A673 (cell line): Measurements from ENCODE around the gene OSBPL6. TPM values are rescaled to one million over a fixed set of nuclear protein-coding genes. Genes with fewer than 3 reads are reported as not detected.

Experiments used
- BruUV-seq: library from RNA; stranded (reverse); fragments of 400-500 nt; replicated peaks from 2 replicates; lab custom pipeline; 2021; lab: Mats Ljungman, UMichigan
- CTCF ChIA-PET: fragments of 300-600 bp; sonication (Branson Sonifier 250); formaldehyde crosslinking; loops from one replicate; lab custom pipeline; 2022; ENCODE audit warnings: antibody characterized with exemption; lab: Charles Lee
- POLR2A ChIA-PET: fragments of 300-600 bp; sonication (Branson Sonifier 250); formaldehyde crosslinking; loops from one replicate; lab custom pipeline; 2022; ENCODE audit warnings: antibody characterized with exemption; ENCODE audit not compliant: low non-redundant PET; lab: Charles Lee
- DNase-seq: peaks from one replicate; pipeline ENCODE4 v3.0.0-alpha.2; 2015; ENCODE audit warnings: low spot score
- H3K27ac ChIP-seq: fragments of 200-600 bp; sonication (generic); 2 replicates; pipeline ENCODE4 v1.5.1; 2016; ENCODE audit warnings: mixed run types, low read depth, mild to moderate bottlenecking, mixed read lengths, antibody characterized with exemption, low read length; ENCODE audit not compliant: poor library complexity, severe bottlenecking
- H3K27me3 ChIP-seq: fragments of 200-600 bp; sonication (generic); replicated peaks from 2 replicates; pipeline ENCODE4 v1.6.1; 2017; ENCODE audit warnings: mixed run types, low read depth, mild to moderate bottlenecking, mixed read lengths, antibody characterized with exemption, low read length; ENCODE audit not compliant: insufficient read depth, poor library complexity
- H3K36me3 ChIP-seq: fragments of 200-600 bp; sonication (generic); 2 replicates; pipeline ENCODE4 v1.6.1; 2016; ENCODE audit warnings: mixed run types, mild to moderate bottlenecking, mixed read lengths, antibody characterized with exemption, low read length; ENCODE audit not compliant: insufficient read depth, poor library complexity, severe bottlenecking
- H3K4me1 ChIP-seq: fragments of 200-600 bp; sonication (generic); 2 replicates; pipeline ENCODE4 v1.6.1; 2017; ENCODE audit warnings: mixed run types, mild to moderate bottlenecking, mixed read lengths, antibody characterized with exemption, low read length; ENCODE audit not compliant: insufficient read depth, poor library complexity, severe bottlenecking
- H3K4me3 ChIP-seq: fragments of 200-600 bp; sonication (generic); 2 replicates; pipeline ENCODE4 v1.5.1; 2016; ENCODE audit warnings: low read depth, mixed run types, mild to moderate bottlenecking, mixed read lengths, low read length; ENCODE audit not compliant: poor library complexity, severe bottlenecking
- H3K9me3 ChIP-seq: fragments of 200-600 bp; sonication (generic); 2 replicates; pipeline ENCODE4 v1.6.1; 2016; ENCODE audit warnings: mixed run types, low read depth, mild to moderate bottlenecking, mixed read lengths, antibody characterized with exemption, low read length; ENCODE audit not compliant: poor library complexity, severe bottlenecking
- CTCF ChIP-seq: fragments of 300-800, 200-600 bp; sonication (generic); conservative IDR thresholded peaks from 2 replicates; pipeline ENCODE4 v1.5.1; 2017; ENCODE audit warnings: low read depth, mild to moderate bottlenecking, antibody characterized with exemption, low read length, moderate library complexity, mixed read lengths
- EZH2 ChIP-seq: fragments of 200-600 bp; sonication (generic); IDR thresholded peaks from 2 replicates; pipeline ENCODE4 v1.6.1; 2017; ENCODE audit warnings: borderline replicate concordance, low read depth, mild to moderate bottlenecking, mixed read lengths, antibody characterized with exemption, low read length; ENCODE audit not compliant: poor library complexity, severe bottlenecking
- intact Hi-C: fragments of 100-400 bp; cut with micrococcal nuclease; formaldehyde crosslinking; loops from one replicate; pipeline ENCODE4 v1.10.0; 2022; ENCODE audit not compliant: unreplicated experiment
- total RNA-seq: library from RNA; stranded (reverse); gene quantifications from 2 replicates; pipeline ENCODE4 v1.2.3, GENCODE V29; 2021

OSBPL6 gene
- total RNA-seq, 1 experiment from 2014 or later, result 19.3 TPM

DNA sequence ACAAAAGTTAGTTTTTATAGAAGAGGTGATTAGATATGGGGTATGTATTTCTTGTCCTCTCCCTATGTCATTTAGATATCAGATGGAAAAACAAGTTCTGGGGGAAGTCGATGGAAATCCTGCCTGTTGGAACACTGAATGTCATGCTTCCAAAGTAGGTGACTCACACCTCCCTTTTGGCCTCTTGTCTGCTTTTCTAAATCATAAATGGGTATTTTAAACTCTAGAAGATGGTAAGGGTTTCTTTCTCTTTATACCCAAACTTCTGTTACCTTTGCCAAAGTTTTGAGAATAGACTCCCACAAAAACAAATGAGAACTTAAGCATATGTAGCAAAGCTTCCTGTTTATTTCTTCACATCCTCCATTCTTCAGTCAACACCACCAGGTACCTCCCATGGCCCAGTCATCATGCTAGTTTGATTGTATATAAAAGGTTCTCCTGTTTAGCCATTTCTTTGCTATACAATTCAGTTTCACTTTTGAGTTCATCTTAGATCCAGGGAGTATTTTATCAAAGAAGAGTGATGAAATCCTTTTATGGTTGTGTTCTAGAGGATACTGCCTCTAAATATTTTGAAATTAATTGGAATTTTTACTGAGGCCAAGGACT, 192.8 kb downstream of the OSBPL6 start:
- H3K27me3 ChIP-seq, result no peaks in the 10 kb centered on the region
- intact Hi-C loops, result no loop called here
- no peaks in the 10 kb centered on the region for H3K4me1 ChIP-seq
- H3K4me3 ChIP-seq, result no peak overlapping the region
- ChIA-PET CTCF (no interaction called here), POLR2A (no interaction called here)
- no peaks in the 10 kb centered on the region for H3K9me3 ChIP-seq
- DNase-seq, result no peak
- TF ChIP-seq EZH2 (no peak), CTCF (no peak)
- H3K27ac ChIP-seq, result no peak overlapping the region
- BruUV-seq, result no TSS peak
- H3K36me3 ChIP-seq, result peaks cover 13% of the 10 kb centered on the region

DNA sequence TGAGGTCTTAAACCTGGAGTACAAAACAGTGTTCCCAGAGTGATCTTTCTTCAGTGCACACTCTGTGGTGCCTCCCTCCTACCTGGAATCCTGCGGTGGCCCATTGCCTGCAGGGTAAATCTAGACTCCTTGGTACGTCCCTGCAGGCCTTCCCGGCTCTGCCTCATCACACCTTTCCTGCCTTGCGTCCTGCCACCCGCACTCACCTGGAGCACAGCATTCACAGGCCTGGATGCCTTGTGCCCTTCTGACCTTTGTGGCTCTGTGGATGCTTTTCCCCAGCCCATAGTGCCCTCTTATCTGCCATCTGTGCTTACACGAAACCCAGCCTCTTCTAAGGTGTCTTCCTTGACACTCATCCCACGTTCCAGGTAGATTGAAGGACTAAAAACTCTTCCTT, 194.0 kb downstream of the OSBPL6 start:
- CTCF ChIA-PET, result no interaction called here
- no TSS peak for BruUV-seq
- intact Hi-C loops, result no loop called here

GRCh38 chr2:178391701-178392100, 197.4 kb downstream of the OSBPL6 start:
- Histone ChIP-seq H3K4me3 (no peak overlapping the region), H3K9me3 (no peaks in the 10 kb centered on the region), H3K4me1 (no peaks in the 10 kb centered on the region), H3K27me3 (no peaks in the 10 kb centered on the region), H3K36me3 (no peaks in the 10 kb centered on the region), H3K27ac (no peak overlapping the region)
- intact Hi-C loops, result no loop called here
- POLR2A ChIA-PET, result no interaction called here
- no peak for DNase-seq
- BruUV-seq, result no TSS peak
- CTCF ChIA-PET, result no interaction called here
- TF ChIP-seq EZH2 (no peak), CTCF (no peak)

More for the DNA sequence above, 194.0 kb downstream of the OSBPL6 start:
- no peak overlapping the region for H3K4me3 ChIP-seq
- POLR2A ChIA-PET, result no interaction called here
- H3K9me3 ChIP-seq, result no peaks in the 10 kb centered on the region
- DNase-seq, result no peak
- no peaks in the 10 kb centered on the region for H3K4me1 ChIP-seq
- H3K36me3 ChIP-seq, result peaks cover 6% of the 10 kb centered on the region
- TF ChIP-seq CTCF (no peak), EZH2 (no peak)
- H3K27ac ChIP-seq, result no peak overlapping the region
- no peaks in the 10 kb centered on the region for H3K27me3 ChIP-seq
